K562 (cell line): Measurements from ENCODE around the gene PCDHGB7. TPM values are rescaled to one million over a fixed set of nuclear protein-coding genes. Genes with fewer than 3 reads are reported as not detected.

Experiments used
- ELF1 ChIP-seq: fragments of 200-800 bp; sonication (Bioruptor generic); IDR thresholded peaks from 2 replicates; pipeline ENCODE4 v1.6.1; 2016; ENCODE audit warnings: missing genetic modification characterization, missing compliant biosample characterization
- HNRNPK ChIP-seq: fragments of 200-400 bp; formaldehyde crosslinking; IDR thresholded peaks from one replicate; pipeline ENCODE4 v1.6.1; 2018; ENCODE audit warnings: mild to moderate bottlenecking, low read depth, low read length; ENCODE audit not compliant: poor library complexity, severe bottlenecking
- SAP30 ChIP-seq: fragments of 200-600 bp; sonication (generic); IDR thresholded peaks from 2 replicates; pipeline ENCODE4 v1.6.1; 2012; ENCODE audit warnings: borderline replicate concordance, low read depth, mild to moderate bottlenecking, moderate library complexity, low read length, control low read depth, inconsistent platforms; ENCODE audit not compliant: insufficient read depth, poor library complexity, severe bottlenecking
- ZNF609 ChIP-seq: sonication (generic); formaldehyde crosslinking; IDR thresholded peaks from 2 replicates; pipeline ENCODE4 v1.8.1; 2023; ENCODE audit warnings: missing genetic modification reagents, mild to moderate bottlenecking, borderline replicate concordance
- polyA plus RNA-seq, 8 experiments: library from polyadenylated mRNA; depleted of rRNA in 4 of 8; stranded (reverse) in 5 of 8; unstranded in 3 of 8; fragments of >200 nt; fragmentation: Nextera tagmentation in 2 of 8; fragmentation: Illumina TruSeq in 1 of 8; extraction: Ambion mirVana in 2 of 8; extraction: Trizol in 1 of 8; gene quantifications; 2 replicates each; pipeline versions ENCODE4 v1.2.1 to v1.2.3, GENCODE V29; 2011 to 2014; ENCODE audit warnings: inconsistent platforms in 1 of 8, missing spikeins in 1 of 8
- total RNA-seq, 7 experiments: library from RNA; depleted of rRNA in 6 of 7; stranded (reverse); fragments of >200 nt in 6 of 7; fragmentation: Illumina TruSeq in 2 of 7; extraction: Trizol in 2 of 7; gene quantifications; 2 replicates each; pipeline versions ENCODE4 v1.2.1 to v1.2.3, GENCODE V29; 2011 to 2021; ENCODE audit warnings: low replicate concordance in 1 of 7
- TF ChIP-seq, protein P1 (sequence below), 3 experiments: fragments of 200-800 bp in 1 of 3; fragments of 250-450 bp in 1 of 3; fragments of 450-650 bp in 1 of 3; sonication (Bioruptor Pico) in 1 of 3; sonication (Bioruptor generic) in 1 of 3; formaldehyde crosslinking in 1 of 3; IDR thresholded peaks; 2 replicates each; pipeline versions ENCODE4 v1.6.1 to v1.8.0; 2016 to 2022; ENCODE audit warnings: mild to moderate bottlenecking in 2 of 3, missing genetic modification characterization in 2 of 3, missing compliant biosample characterization in 1 of 3, moderate library complexity in 1 of 3

The PCDHGB7 gene
- total and polyA plus RNA-seq, 9 of the 15 experiments (the other 6 are each of a cell fraction or from before 2014, with no cell fraction given), result 0.09 TPM; not detected in 8

GRCh38 chr5:141421489-141421855 is 4.0 kb downstream of the PCDHGB7 start (continued):
- no peak for TF ChIP-seq ZNF609 (CRISPR knock-in tag)
- no peak for TF ChIP-seq SAP30
- TF ChIP-seq HNRNPK, result no peak
- TF ChIP-seq, protein P1, sequence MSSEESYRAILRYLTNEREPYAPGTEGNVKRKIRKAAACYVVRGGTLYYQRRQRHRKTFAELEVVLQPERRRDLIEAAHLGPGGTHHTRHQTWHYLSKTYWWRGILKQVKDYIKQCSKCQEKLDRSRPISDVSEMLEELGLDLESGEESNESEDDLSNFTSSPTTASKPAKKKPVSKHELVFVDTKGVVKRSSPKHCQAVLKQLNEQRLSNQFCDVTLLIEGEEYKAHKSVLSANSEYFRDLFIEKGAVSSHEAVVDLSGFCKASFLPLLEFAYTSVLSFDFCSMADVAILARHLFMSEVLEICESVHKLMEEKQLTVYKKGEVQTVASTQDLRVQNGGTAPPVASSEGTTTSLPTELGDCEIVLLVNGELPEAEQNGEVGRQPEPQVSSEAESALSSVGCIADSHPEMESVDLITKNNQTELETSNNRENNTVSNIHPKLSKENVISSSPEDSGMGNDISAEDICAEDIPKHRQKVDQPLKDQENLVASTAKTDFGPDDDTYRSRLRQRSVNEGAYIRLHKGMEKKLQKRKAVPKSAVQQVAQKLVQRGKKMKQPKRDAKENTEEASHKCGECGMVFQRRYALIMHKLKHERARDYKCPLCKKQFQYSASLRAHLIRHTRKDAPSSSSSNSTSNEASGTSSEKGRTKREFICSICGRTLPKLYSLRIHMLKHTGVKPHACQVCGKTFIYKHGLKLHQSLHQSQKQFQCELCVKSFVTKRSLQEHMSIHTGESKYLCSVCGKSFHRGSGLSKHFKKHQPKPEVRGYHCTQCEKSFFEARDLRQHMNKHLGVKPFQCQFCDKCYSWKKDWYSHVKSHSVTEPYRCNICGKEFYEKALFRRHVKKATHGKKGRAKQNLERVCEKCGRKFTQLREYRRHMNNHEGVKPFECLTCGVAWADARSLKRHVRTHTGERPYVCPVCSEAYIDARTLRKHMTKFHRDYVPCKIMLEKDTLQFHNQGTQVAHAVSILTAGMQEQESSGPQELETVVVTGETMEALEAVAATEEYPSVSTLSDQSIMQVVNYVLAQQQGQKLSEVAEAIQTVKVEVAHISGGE (CRISPR knock-in tag; IDR thresholded peaks at IDR 0.05), result no peak
- no peak for TF ChIP-seq ELF1 (tag)
